ENCODE measurements around the gene THYN1. TPM values are rescaled to one million over a fixed set of nuclear protein-coding genes. Genes with fewer than 3 reads are reported as not detected.

THYN1 gene
- total and polyA plus RNA-seq, 2 donors from 2014 or later: 32.2 to 74.0 TPM

GRCh38 chr11:134216816-134217215, 36.3 kb downstream of the THYN1 start:
- no peak for FAIRE-seq
- intact Hi-C loops (cut with DNase I): no loop called here
- TF ChIP-seq CTCF (IDR thresholded peaks at IDR 0.05; ENCODE audit: borderline replicate concordance, extremely low read depth, insufficient read depth): no peak

GRCh38 chr11:134215836-134216235, 37.3 kb downstream of the THYN1 start:
- Histone ChIP-seq H3K27me3 (ENCODE audit: control insufficient read depth, insufficient read depth, low read length) (no peaks in the 10 kb centered on the region), H3K9me3 (ENCODE audit: control insufficient read depth in 2 of 3, insufficient read depth in 1 of 3, low read length in 3 of 3) (no peaks in the 10 kb centered on the region), H3K4me3 (ENCODE audit: low read length in 3 of 3) (no peak overlapping the region), H3K9ac (ENCODE audit: low read length in 3 of 3) (no peak overlapping the region), H3K4me1 (ENCODE audit: control insufficient read depth in 2 of 3, insufficient read depth in 2 of 3, low read depth in 1 of 3, low read length in 3 of 3) (no peaks in the 10 kb centered on the region), H3K27ac (ENCODE audit: low read depth in 2 of 2, low read length in 2 of 2) (no peak overlapping the region), H3K36me3 (ENCODE audit: control insufficient read depth in 2 of 3, insufficient read depth in 3 of 3, low read length in 3 of 3) (peaks cover 5 to 9% (median 7%) of the 10 kb centered on the region in 3 donors)
- TF ChIP-seq CTCF (IDR thresholded peaks at IDR 0.05; ENCODE audit: borderline replicate concordance, extremely low read depth, insufficient read depth): no peak
- intact Hi-C loops (cut with DNase I): no loop called here
- DNase-seq (no peak), FAIRE-seq (no peak)

More at GRCh38 chr11:134216816-134217215, 36.3 kb downstream of the THYN1 start:
- H3K36me3 ChIP-seq (ENCODE audit: control insufficient read depth in 2 of 3, insufficient read depth in 3 of 3, low read length in 3 of 3): peaks cover 5 to 9% (median 7%) of the 10 kb centered on the region in 3 donors
- H3K9ac ChIP-seq (ENCODE audit: low read length in 3 of 3): no peak overlapping the region
- H3K27me3 ChIP-seq (ENCODE audit: control insufficient read depth, insufficient read depth, low read length): no peaks in the 10 kb centered on the region
- no peak overlapping the region for H3K27ac ChIP-seq (ENCODE audit: low read depth in 2 of 2, low read length in 2 of 2)
- no peaks in the 10 kb centered on the region for H3K4me1 ChIP-seq (ENCODE audit: control insufficient read depth in 2 of 3, insufficient read depth in 2 of 3, low read depth in 1 of 3, low read length in 3 of 3)
- H3K9me3 ChIP-seq (ENCODE audit: control insufficient read depth in 2 of 3, insufficient read depth in 1 of 3, low read length in 3 of 3): no peaks in the 10 kb centered on the region
- DNase-seq: no peak
- no peak overlapping the region for H3K4me3 ChIP-seq (ENCODE audit: low read length in 3 of 3)

- Histone ChIP-seq H3K36me3 (ENCODE audit: control insufficient read depth in 2 of 3, insufficient read depth in 3 of 3, low read length in 3 of 3) (peaks cover 6 to 11% (median 11%) of the 10 kb centered on the region in 3 donors), H3K9ac (ENCODE audit: low read length in 3 of 3) (no peak overlapping the region), H3K4me1 (ENCODE audit: control insufficient read depth in 2 of 3, insufficient read depth in 2 of 3, low read depth in 1 of 3, low read length in 3 of 3) (no peaks in the 10 kb centered on the region), H3K4me3 (ENCODE audit: low read length in 3 of 3) (no peak overlapping the region), H3K9me3 (ENCODE audit: control insufficient read depth in 2 of 3, insufficient read depth in 1 of 3, low read length in 3 of 3) (no peaks in the 10 kb centered on the region), H3K27me3 (ENCODE audit: control insufficient read depth, insufficient read depth, low read length) (no peaks in the 10 kb centered on the region), H3K27ac (ENCODE audit: low read depth in 2 of 2, low read length in 2 of 2) (no peak overlapping the region)
- intact Hi-C loops (cut with DNase I): no loop called here
- FAIRE-seq: no peak
- TF ChIP-seq CTCF (IDR thresholded peaks at IDR 0.05; ENCODE audit: borderline replicate concordance, extremely low read depth, insufficient read depth): peak; percentile 60
- DNase-seq: peak in 1 of 5 donors; percentile 36
Measured at GRCh38 chr11:134207538-134208239, 45.5 kb downstream of the THYN1 start.

All from kidney (tissue), 14 donors.